Glutamatergic neuron (in vitro differentiated cells): Measurements from ENCODE around the gene RALGAPA2. TPM values are rescaled to one million over a fixed set of nuclear protein-coding genes. Genes with fewer than 3 reads are reported as not detected.

Source experiments
- DNase-seq: peaks from one replicate; pipeline ENCODE4 v3.0.0; 2022
- H3K27ac Mint-ChIP-seq: one replicate; pipeline ENCODE4 v1.8.0; 2020; ENCODE audit warnings: mild to moderate bottlenecking, mixed read lengths, inconsistent platforms; ENCODE audit not compliant: unreplicated experiment
- H3K27me3 Mint-ChIP-seq: one replicate; pipeline ENCODE4 v1.8.0; 2020; ENCODE audit warnings: mild to moderate bottlenecking, moderate library complexity, mixed read lengths, inconsistent platforms; ENCODE audit not compliant: unreplicated experiment
- H3K36me3 Mint-ChIP-seq: one replicate; pipeline ENCODE4 v1.8.0; 2020; ENCODE audit warnings: mild to moderate bottlenecking, mixed read lengths, inconsistent platforms; ENCODE audit not compliant: unreplicated experiment
- H3K4me1 Mint-ChIP-seq: one replicate; pipeline ENCODE4 v1.8.0; 2020; ENCODE audit warnings: mild to moderate bottlenecking, low read depth, mixed read lengths, inconsistent platforms; ENCODE audit not compliant: unreplicated experiment
- H3K4me3 Mint-ChIP-seq: one replicate; pipeline ENCODE4 v1.8.0; 2020; ENCODE audit warnings: mild to moderate bottlenecking, mixed read lengths, inconsistent platforms; ENCODE audit not compliant: unreplicated experiment
- H3K9me3 Mint-ChIP-seq: one replicate; pipeline ENCODE4 v1.8.0; 2020; ENCODE audit warnings: mild to moderate bottlenecking, moderate library complexity, mixed read lengths, inconsistent platforms; ENCODE audit not compliant: unreplicated experiment
- CTCF ChIP-seq: fragments of 200-600 bp; sonication (generic); IDR thresholded peaks from one replicate; pipeline ENCODE4 v1.5.0; 2021; ENCODE audit not compliant: partially characterized antibody, unreplicated experiment
- total RNA-seq: library from RNA; stranded (reverse); fragmentation: NEBNext Ultra II Directional; extraction: Animal tissue kit (Norgen Biotek cat#: 25700); gene quantifications from one replicate; pipeline ENCODE4 v1.2.1, GENCODE V29; 2021; ENCODE audit not compliant: unreplicated experiment

The RALGAPA2 gene
- total RNA-seq, 1 donor from 2014 or later: 60.9 TPM

GRCh38 chr20:20501128-20501527 lies 211.3 kb downstream of the RALGAPA2 start:
- TF ChIP-seq CTCF: no peak
- H3K4me3 Mint-ChIP-seq: no peak overlapping the region
- DNase-seq: no peak
- peaks cover 6% of the 10 kb centered on the region for H3K9me3 Mint-ChIP-seq
- no peaks in the 10 kb centered on the region for H3K36me3 Mint-ChIP-seq
- peaks cover 7% of the 10 kb centered on the region for H3K27me3 Mint-ChIP-seq
- peaks cover 39% of the 10 kb centered on the region for H3K4me1 Mint-ChIP-seq
- H3K27ac Mint-ChIP-seq: no peak overlapping the region

GRCh38 chr20:20500312-20500711 lies 212.1 kb downstream of the RALGAPA2 start:
- Mint-ChIP-seq H3K27ac (no peak overlapping the region), H3K9me3 (peaks cover 6% of the 10 kb centered on the region), H3K27me3 (peaks cover 7% of the 10 kb centered on the region), H3K4me1 (peaks cover 41% of the 10 kb centered on the region), H3K36me3 (no peaks in the 10 kb centered on the region), H3K4me3 (no peak overlapping the region)
- no peak for TF ChIP-seq CTCF
- no peak for DNase-seq

GRCh38 chr20:20499439-20499838 lies 213.0 kb downstream of the RALGAPA2 start:
- H3K4me3 Mint-ChIP-seq: peak overlapping the region; percentile 20
- H3K27me3 Mint-ChIP-seq: peaks cover 7% of the 10 kb centered on the region
- peaks cover 41% of the 10 kb centered on the region for H3K4me1 Mint-ChIP-seq
- no peak for TF ChIP-seq CTCF
- peak overlapping the region; percentile 22 for H3K27ac Mint-ChIP-seq
- no peaks in the 10 kb centered on the region for H3K36me3 Mint-ChIP-seq
- H3K9me3 Mint-ChIP-seq: peaks cover 6% of the 10 kb centered on the region
- DNase-seq: no peak

- Mint-ChIP-seq H3K27me3 (peaks cover 7% of the 10 kb centered on the region), H3K9me3 (peaks cover 6% of the 10 kb centered on the region), H3K27ac (peak overlapping the region; percentile 77), H3K36me3 (no peaks in the 10 kb centered on the region), H3K4me1 (peaks cover 47% of the 10 kb centered on the region), H3K4me3 (no peak overlapping the region)
- DNase-seq: peak; percentile 66
- no peak for TF ChIP-seq CTCF
These were observed 214.2 kb downstream of the RALGAPA2 start for GRCh38 chr20:20498076-20498861.

- peaks cover 6% of the 10 kb centered on the region for H3K9me3 Mint-ChIP-seq
- H3K36me3 Mint-ChIP-seq: no peaks in the 10 kb centered on the region
- no peak for DNase-seq
- H3K27me3 Mint-ChIP-seq: peaks cover 7% of the 10 kb centered on the region
- peak overlapping the region; percentile 34 for H3K4me3 Mint-ChIP-seq
- peaks cover 44% of the 10 kb centered on the region for H3K4me1 Mint-ChIP-seq
- no peak for TF ChIP-seq CTCF
- peak overlapping the region; percentile 66 for H3K27ac Mint-ChIP-seq
These were observed 215.0 kb downstream of the RALGAPA2 start for GRCh38 chr20:20497242-20497978.
